ENCODE measurements around the gene ARFGAP1.
A peak's percentile ranks its signal among the peaks of the same experiment; 100 is the strongest.

The ARFGAP1 gene

GRCh38 chr20:63272105-63273058, at the start of gene ARFGAP1:
Gene ARFGAP1, plus strand, starts transcription at chr20:63272813. Its CDS starts 2,768 bp downstream, at chr20:63275581.
- DNase-seq (ENCODE audit: low spot score): peak; percentile 99

- DNase-seq (ENCODE audit: low spot score): peak; percentile 76
Observed at GRCh38 chr20:63223121-63223825, 49.3 kb upstream of the ARFGAP1 start.

DNA sequence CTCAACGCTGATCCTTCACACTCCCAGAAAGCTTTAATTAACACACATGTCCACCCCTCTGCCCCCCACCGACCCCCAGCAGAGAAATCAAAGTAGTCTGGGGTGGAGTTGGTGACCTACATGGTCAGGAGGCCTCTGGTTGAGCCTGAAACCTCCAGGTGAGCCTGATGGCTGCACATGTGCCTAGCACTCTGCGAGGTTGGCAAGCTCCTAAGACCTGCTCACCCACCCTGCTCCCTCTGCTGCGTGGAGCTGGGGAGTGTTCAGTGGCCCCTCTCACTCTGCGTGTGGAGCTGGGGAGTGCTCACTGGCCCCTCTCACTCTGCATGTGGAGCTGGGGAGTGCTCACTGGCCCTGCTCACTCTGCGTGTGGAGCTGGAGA, 48.8 kb upstream of the ARFGAP1 start:
- no peak for DNase-seq (ENCODE audit: low spot score)

- peak; percentile 71 for DNase-seq (ENCODE audit: low spot score)
Observed at GRCh38 chr20:63224412-63225081, 48.1 kb upstream of the ARFGAP1 start.

DNA sequence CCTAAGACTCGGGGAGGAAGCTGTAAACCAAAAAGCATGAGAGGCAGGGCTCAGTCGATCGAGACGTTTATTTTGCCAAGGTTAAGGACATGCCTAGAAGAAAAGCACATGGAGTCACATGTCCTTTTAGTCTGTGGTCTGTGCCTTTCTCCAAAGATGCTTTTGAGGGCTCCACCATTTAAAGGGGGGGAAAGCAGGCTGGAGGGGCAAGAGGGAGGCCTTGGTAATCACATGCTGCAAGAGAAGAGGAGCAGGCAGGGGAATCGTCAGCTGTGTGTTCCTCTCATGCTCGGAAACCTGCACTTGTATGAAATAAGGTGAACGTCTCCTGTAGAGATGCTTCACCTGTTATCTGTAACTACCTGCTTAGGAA, 47.5 kb upstream of the ARFGAP1 start:
- DNase-seq (ENCODE audit: low spot score): no peak

DNA sequence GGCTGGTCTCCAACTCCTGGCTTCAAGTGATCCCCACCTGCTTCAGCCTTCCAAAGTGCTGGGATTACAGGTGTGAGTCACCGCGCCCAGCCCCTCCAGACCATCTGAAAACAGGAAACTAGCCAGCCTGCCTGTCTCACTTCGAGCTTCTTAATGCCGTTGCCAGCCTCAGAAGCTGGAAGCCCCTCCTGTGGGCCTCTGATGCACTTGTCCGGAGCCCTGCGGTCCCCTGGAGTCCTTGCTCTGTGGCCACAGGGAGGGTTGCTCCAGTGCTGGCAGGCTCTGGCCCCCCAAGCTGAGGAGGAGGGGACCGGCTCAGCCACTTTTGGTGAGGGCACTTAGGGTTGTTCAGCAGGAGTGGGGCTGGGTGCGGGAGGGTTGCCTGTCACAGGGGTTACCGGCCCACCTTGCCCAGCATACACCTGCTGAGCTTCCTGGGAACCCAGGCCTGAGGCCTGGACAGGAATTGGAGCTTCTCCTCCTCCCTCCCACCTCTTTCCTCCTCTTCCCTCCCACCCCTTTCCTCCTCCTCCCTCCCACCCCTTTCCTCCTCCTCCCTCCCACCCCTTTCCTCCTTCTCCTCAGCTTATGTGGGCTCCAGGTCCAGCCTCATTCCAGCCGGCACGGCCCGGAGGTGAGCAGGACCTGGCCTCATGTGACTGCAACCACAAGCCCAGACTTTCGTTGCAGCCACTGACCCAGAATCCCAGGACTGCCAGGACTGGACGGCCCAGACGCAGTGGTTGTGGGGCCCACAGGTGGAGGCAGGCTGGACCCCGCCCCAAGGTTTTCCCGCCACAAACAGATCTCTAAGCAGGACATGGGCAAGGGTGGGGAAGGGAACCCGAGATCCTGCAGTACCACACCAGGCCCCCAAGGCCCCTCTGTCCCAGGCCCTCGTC, 46.3 kb upstream of the ARFGAP1 start:
- no peak for DNase-seq (ENCODE audit: low spot score)

DNA sequence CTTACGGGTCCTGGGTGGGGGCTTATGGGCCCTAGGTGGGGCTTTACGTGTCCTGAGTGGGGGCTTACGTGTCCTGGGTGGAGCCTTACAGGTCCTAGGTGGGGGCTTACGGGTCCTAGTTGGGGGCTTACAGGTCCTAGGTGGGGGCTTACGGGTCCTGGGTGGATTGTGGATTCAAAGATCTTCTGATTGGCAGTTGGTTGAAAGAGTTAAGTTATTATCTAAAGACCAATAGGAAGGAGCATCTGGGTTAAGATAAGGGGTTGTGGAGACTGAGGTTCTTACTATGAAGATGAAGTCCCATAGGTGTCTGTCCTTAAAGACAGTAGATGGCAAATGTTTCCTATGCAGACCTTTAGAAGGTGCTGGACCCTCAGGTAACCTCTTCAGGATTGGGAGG, 45.4 kb upstream of the ARFGAP1 start:
- DNase-seq (ENCODE audit: low spot score): no peak

DNA sequence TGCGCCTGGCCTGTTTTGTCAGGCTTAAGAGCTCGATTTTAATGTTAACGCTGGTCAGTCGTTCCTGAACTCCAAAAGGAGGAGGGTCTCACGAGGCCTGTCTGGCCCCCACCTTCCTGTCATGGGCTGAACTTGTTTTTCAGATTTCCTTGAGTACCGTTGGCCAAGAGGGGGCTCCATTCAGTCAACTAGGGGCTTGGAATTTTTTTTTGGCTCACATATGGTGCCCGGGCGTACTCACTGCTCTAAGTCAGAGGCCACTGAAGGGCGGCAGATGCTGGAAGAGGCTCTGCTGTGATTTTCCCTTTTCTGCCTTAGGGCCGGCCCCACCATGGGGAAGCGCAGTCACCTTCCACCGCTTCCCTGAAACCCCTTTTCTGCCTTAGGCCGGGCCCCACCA, 43.8 kb upstream of the ARFGAP1 start:
- no peak for DNase-seq (ENCODE audit: low spot score)

DNA sequence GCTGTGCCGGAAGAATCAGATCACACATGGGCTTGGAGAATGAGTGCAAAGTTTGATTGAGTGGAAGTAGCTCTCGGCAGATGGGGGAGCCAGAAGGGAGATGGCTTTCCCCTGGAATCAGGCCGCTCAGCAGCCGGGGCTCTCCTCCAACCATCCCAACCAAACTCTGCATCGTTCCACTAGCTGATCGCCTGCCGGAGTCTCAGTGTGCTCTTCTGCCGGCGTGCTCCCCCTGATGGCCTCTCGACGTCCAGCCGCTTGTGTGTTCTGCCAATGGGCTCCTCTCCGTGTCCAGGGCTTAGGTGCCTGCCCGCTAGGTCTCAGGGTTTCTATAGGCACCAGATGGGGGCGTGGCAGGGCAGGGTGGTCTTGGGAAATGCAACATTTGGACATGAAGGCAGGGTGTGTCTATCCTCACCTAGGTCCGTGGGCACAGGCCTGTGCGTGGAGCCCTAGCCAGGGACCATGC, 41.8 kb upstream of the ARFGAP1 start:
- DNase-seq (ENCODE audit: low spot score): peak; percentile 92

DNA sequence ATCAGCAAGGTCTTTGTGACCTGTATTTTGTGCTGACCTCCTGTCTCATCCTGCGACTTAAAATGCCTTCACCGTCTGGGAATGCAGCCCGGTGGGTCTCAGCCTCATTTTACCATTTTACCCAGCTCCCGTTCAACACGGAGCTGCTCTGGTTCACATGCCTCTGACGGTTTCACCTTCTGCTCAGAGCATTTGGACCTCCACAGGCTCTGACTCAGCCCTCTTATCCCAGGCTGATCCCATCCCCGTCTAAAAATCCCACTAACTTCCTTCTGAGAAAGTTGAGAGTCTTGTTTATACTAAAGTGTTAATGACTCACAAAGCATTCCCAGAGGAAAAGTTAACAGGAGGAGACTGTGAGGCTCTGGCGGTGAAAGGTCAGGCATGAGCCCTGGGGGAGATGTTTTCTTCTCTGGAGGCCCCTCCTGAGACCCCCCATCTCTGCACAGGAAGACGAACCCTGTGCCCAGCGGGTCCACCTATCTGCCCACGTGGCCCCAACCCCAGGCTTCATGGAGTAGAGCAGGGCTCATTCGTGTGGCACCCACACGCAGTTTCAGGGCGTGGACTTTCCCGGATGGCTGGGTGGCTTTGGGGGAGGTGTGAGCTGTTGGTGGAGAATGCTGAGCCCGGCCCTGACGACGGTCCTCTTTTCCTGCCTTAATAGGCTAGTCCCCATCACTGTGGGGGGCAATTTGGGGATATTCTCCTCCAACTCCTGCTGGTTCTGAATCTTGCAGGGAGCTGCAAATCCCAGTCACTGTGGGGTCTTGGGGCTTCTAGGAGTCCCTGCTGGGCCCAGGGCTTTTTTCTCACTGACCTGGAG, 40.2 kb upstream of the ARFGAP1 start:
- no peak for DNase-seq (ENCODE audit: low spot score)

DNA sequence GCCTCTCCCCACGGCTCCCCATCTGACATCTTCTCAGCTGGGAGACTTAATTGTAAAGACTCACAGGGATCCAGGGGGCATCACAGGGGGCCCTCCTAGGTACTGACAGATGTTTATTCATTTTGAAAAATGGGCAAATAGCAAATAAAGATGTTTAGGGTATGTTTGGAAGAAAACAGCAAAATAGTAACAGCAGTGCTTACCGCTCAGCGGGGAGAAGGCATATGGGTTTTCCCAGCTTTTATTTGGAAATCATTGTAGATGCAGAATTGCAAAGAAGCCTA, 39.6 kb upstream of the ARFGAP1 start:
- no peak for DNase-seq (ENCODE audit: low spot score)

DNA sequence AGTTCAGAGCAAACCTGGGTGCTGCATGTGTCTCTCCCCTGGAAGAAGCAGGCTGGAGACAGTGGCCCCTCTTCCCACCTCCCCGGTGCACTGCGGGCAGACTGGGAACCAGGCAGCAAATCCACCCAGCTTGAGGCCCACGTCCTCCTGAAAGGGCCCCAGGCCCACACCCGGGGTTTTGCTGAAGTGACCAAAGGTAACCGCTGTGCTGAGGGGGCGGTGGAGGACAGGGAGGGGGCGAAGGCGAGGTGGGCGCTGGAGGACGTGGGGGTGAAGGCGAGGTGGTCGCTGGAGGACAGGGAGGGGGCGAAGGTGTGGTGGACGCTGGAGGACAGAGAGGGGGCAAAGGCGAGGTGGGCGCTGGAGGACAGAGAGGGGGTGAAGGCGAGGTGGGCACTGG, 38.7 kb upstream of the ARFGAP1 start:
- no peak for DNase-seq (ENCODE audit: low spot score)

DNA sequence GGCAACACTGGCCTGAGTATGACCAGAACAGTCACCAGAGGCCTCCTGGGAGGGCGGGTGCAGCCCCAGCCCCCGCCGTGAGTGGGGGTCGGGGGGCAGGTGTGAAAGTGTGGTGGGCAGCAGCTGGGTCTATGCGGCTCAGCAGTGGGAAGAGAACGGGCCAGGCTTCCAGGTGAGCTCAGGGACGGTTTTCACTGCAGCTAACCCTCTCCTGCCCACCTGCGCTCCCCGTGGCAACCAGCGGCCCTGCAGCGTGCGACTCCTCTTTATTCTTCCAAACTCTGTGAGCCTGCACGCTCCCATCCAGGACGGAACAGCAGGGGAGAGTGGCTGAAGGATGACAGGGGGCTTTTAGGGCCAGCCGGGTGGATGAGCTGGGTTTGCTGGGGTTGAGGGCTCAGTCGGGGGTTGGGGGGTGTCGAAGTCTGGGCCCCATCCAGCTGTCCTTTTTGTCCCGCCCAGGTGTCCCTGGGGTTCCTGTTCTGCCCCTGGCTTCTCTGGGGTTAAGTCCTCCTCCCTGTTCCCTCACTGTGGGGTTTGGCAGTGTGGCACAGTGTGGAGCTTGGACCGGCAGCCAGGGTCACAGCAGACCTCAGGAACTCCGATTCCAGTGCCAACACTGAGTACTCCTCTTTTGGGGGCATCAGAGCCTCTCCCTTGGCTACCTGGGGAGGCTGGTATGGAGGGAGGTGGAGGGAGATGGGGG, 37.8 kb upstream of the ARFGAP1 start:
- peak; percentile 90 for DNase-seq (ENCODE audit: low spot score)

GRCh38 chr20:63235399-63235983, 37.1 kb upstream of the ARFGAP1 start, which contains the start of gene BIRC7:
Gene BIRC7, plus strand, starts transcription at chr20:63235905. Its CDS starts 192 bp downstream, at chr20:63236097.
- DNase-seq (ENCODE audit: low spot score): no peak

GRCh38 chr20:63236116-63236837, 36.3 kb upstream of the ARFGAP1 start:
- DNase-seq (ENCODE audit: low spot score): no peak

- no peak for DNase-seq (ENCODE audit: low spot score)
Observed at GRCh38 chr20:63238031-63238430, 34.6 kb upstream of the ARFGAP1 start.

- DNase-seq (ENCODE audit: low spot score): no peak
Observed at GRCh38 chr20:63238514-63239125, 34.0 kb upstream of the ARFGAP1 start.

- DNase-seq (ENCODE audit: low spot score): no peak
Observed at GRCh38 chr20:63239431-63239830, 33.2 kb upstream of the ARFGAP1 start.

- no peak for DNase-seq (ENCODE audit: low spot score)
Observed at GRCh38 chr20:63240004-63240403, 32.6 kb upstream of the ARFGAP1 start.

Measured in HuH-7 (cell line).